ELF-1 (cell line): ENCODE data around the gene DLG1.

Experiments
- DNase-seq: peaks from one replicate; pipeline ENCODE4 v3.0.0-alpha.2; 2016; ENCODE audit warnings: low read depth, low spot score

The DLG1 gene

GRCh38 chr3:197248341-197248740, 50.1 kb downstream of the DLG1 start:
- DNase-seq, result no peak

GRCh38 chr3:197244751-197245150, 53.7 kb downstream of the DLG1 start:
- DNase-seq, result no peak

GRCh38 chr3:197242784-197243432, 55.5 kb downstream of the DLG1 start:
- DNase-seq, result no peak

GRCh38 chr3:197241173-197241572, 57.2 kb downstream of the DLG1 start:
- DNase-seq, result no peak

GRCh38 chr3:197239857-197240256, 58.6 kb downstream of the DLG1 start:
- DNase-seq, result no peak

- DNase-seq, result no peak
Observed at GRCh38 chr3:197238842-197239241, 59.6 kb downstream of the DLG1 start.

GRCh38 chr3:197237897-197238296, 60.5 kb downstream of the DLG1 start:
- DNase-seq, result no peak

- no peak for DNase-seq
Observed at GRCh38 chr3:197236362-197236761, 62.0 kb downstream of the DLG1 start.

GRCh38 chr3:197234947-197235914, 63.2 kb downstream of the DLG1 start:
- no peak for DNase-seq

GRCh38 chr3:197231321-197231720, 67.1 kb downstream of the DLG1 start:
- DNase-seq, result no peak

GRCh38 chr3:197229836-197230235, 68.6 kb downstream of the DLG1 start:
- DNase-seq, result no peak

- DNase-seq, result no peak
Observed at GRCh38 chr3:197229178-197229577, 69.2 kb downstream of the DLG1 start.

- DNase-seq, result no peak
Observed at GRCh38 chr3:197227780-197228574, 70.4 kb downstream of the DLG1 start.

- no peak for DNase-seq
Observed at GRCh38 chr3:197226179-197226578, 72.2 kb downstream of the DLG1 start.

GRCh38 chr3:197225579-197225978, 72.8 kb downstream of the DLG1 start:
- DNase-seq, result no peak

GRCh38 chr3:197224034-197224444, 74.4 kb downstream of the DLG1 start:
- no peak for DNase-seq

- DNase-seq, result no peak
Observed at GRCh38 chr3:197222937-197223370, 75.5 kb downstream of the DLG1 start.

- DNase-seq, result peak; percentile 66
Observed at GRCh38 chr3:197219619-197220018, 78.8 kb downstream of the DLG1 start.

- no peak for DNase-seq
Observed at GRCh38 chr3:197218210-197218609, 80.2 kb downstream of the DLG1 start.

GRCh38 chr3:197216914-197217313, 81.5 kb downstream of the DLG1 start:
- DNase-seq, result no peak

GRCh38 chr3:197216169-197216860, 82.1 kb downstream of the DLG1 start:
- no peak for DNase-seq
